Skeletal muscle satellite cell (primary cell): ENCODE measurements around the gene CST9L. TPM values are rescaled to one million over a fixed set of nuclear protein-coding genes. Genes with fewer than 3 reads are reported as not detected.

ENCODE experiments used
- H3K27me3 ChIP-seq: 2 replicates; pipeline ENCODE4 v1.7.0; 2013; ENCODE audit warnings: low read length; ENCODE audit not compliant: control insufficient read depth, insufficient read depth
- H3K36me3 ChIP-seq: 2 replicates; pipeline ENCODE4 v1.7.0; 2013; ENCODE audit warnings: mild to moderate bottlenecking, control low read depth, low read length; ENCODE audit not compliant: insufficient read depth
- H3K4me1 ChIP-seq: 2 replicates; pipeline ENCODE4 v1.7.0; 2013; ENCODE audit warnings: low read length; ENCODE audit not compliant: control insufficient read depth, insufficient read depth
- H3K4me2 ChIP-seq: 2 replicates; pipeline ENCODE4 v1.7.0; 2013; ENCODE audit warnings: mild to moderate bottlenecking, low read length
- H3K4me3 ChIP-seq: 2 replicates; pipeline ENCODE4 v1.7.0; 2013; ENCODE audit warnings: low read length
- H3K9ac ChIP-seq: 2 replicates; pipeline ENCODE4 v1.7.0; 2013; ENCODE audit warnings: mild to moderate bottlenecking, low read depth, low read length, moderate library complexity
- H3K9me3 ChIP-seq: replicated peaks from 2 replicates; pipeline ENCODE4 v1.7.0; 2013; ENCODE audit warnings: mild to moderate bottlenecking, control low read depth, low read length
- total RNA-seq: library from RNA; depleted of rRNA; stranded (reverse); fragments of >200 nt; gene quantifications from 2 replicates; pipeline ENCODE4 v1.2.3, GENCODE V29; 2012; rRNA removed

The CST9L gene
- total RNA-seq, result not detected in 2 replicates

- Histone ChIP-seq H3K9me3 (no peaks in the 10 kb centered on the region), H3K4me2 (no peak within 1 kb of the TSS), H3K9ac (no peak within 1 kb of the TSS), H3K4me1 (no peaks in the 10 kb centered on the region), H3K36me3 (no peaks in the 10 kb centered on the region), H3K4me3 (no peak within 1 kb of the TSS), H3K27me3 (no peaks in the 10 kb centered on the region)
These were observed at the start of gene CST9L for GRCh38 chr20:23568320-23568970. Gene CST9L, minus strand, starts transcription at chr20:23568484. Its CDS starts 34 bp downstream, at chr20:23568450.

GRCh38 chr20:23614163-23614562 is 45.9 kb upstream of the CST9L start:
- Histone ChIP-seq H3K9ac (no peak overlapping the region), H3K4me1 (no peaks in the 10 kb centered on the region), H3K27me3 (no peaks in the 10 kb centered on the region), H3K4me3 (no peak overlapping the region), H3K36me3 (no peaks in the 10 kb centered on the region), H3K9me3 (no peaks in the 10 kb centered on the region), H3K4me2 (no peak overlapping the region)

GRCh38 chr20:23613676-23614075 is 45.4 kb upstream of the CST9L start:
- Histone ChIP-seq H3K27me3 (no peaks in the 10 kb centered on the region), H3K4me3 (no peak overlapping the region), H3K9me3 (no peaks in the 10 kb centered on the region), H3K4me1 (no peaks in the 10 kb centered on the region), H3K9ac (no peak overlapping the region), H3K36me3 (no peaks in the 10 kb centered on the region), H3K4me2 (no peak overlapping the region)

- no peaks in the 10 kb centered on the region for H3K27me3 ChIP-seq
- no peaks in the 10 kb centered on the region for H3K4me1 ChIP-seq
- no peaks in the 10 kb centered on the region for H3K9me3 ChIP-seq
- H3K36me3 ChIP-seq, result no peaks in the 10 kb centered on the region
- no peak overlapping the region for H3K4me3 ChIP-seq
- H3K9ac ChIP-seq, result no peak overlapping the region
- no peak overlapping the region for H3K4me2 ChIP-seq
These were observed 44.1 kb upstream of the CST9L start for GRCh38 chr20:23612396-23612795.

GRCh38 chr20:23609486-23610109 is 41.3 kb upstream of the CST9L start:
- H3K36me3 ChIP-seq, result no peaks in the 10 kb centered on the region
- peaks cover 11% of the 10 kb centered on the region for H3K27me3 ChIP-seq
- H3K4me3 ChIP-seq, result no peak overlapping the region
- H3K4me2 ChIP-seq, result no peak overlapping the region
- no peak overlapping the region for H3K9ac ChIP-seq
- no peaks in the 10 kb centered on the region for H3K9me3 ChIP-seq
- no peaks in the 10 kb centered on the region for H3K4me1 ChIP-seq

- H3K4me1 ChIP-seq, result no peaks in the 10 kb centered on the region
- H3K27me3 ChIP-seq, result peaks cover 24% of the 10 kb centered on the region
- H3K9me3 ChIP-seq, result no peaks in the 10 kb centered on the region
- H3K4me3 ChIP-seq, result no peak overlapping the region
- no peaks in the 10 kb centered on the region for H3K36me3 ChIP-seq
- H3K9ac ChIP-seq, result no peak overlapping the region
- H3K4me2 ChIP-seq, result no peak overlapping the region
These were observed 40.1 kb upstream of the CST9L start for GRCh38 chr20:23608251-23608846.

- Histone ChIP-seq H3K4me1 (no peaks in the 10 kb centered on the region), H3K9ac (no peak overlapping the region), H3K4me2 (no peak overlapping the region), H3K36me3 (no peaks in the 10 kb centered on the region), H3K4me3 (no peak overlapping the region), H3K9me3 (no peaks in the 10 kb centered on the region), H3K27me3 (peaks cover 31% of the 10 kb centered on the region)
These were observed 39.4 kb upstream of the CST9L start for GRCh38 chr20:23607497-23608245.

GRCh38 chr20:23606652-23607049 is 38.4 kb upstream of the CST9L start:
- Histone ChIP-seq H3K36me3 (no peaks in the 10 kb centered on the region), H3K4me2 (no peak overlapping the region), H3K27me3 (peaks cover 38% of the 10 kb centered on the region), H3K4me1 (no peaks in the 10 kb centered on the region), H3K9me3 (no peaks in the 10 kb centered on the region), H3K9ac (no peak overlapping the region), H3K4me3 (no peak overlapping the region)

GRCh38 chr20:23605867-23606651 is 37.8 kb upstream of the CST9L start, which contains the start of gene CST9:
Gene CST9, minus strand, starts transcription at chr20:23605917. Its CDS starts 53 bp downstream, at chr20:23605864.
- no peak within 1 kb of the TSS for H3K4me2 ChIP-seq
- H3K27me3 ChIP-seq, result peaks cover 42% of the 10 kb centered on the region
- no peak within 1 kb of the TSS for H3K4me3 ChIP-seq
- H3K9ac ChIP-seq, result no peak within 1 kb of the TSS
- no peaks in the 10 kb centered on the region for H3K36me3 ChIP-seq
- no peaks in the 10 kb centered on the region for H3K9me3 ChIP-seq
- H3K4me1 ChIP-seq, result no peaks in the 10 kb centered on the region

GRCh38 chr20:23604306-23604705 is 36.0 kb upstream of the CST9L start:
- Histone ChIP-seq H3K9ac (no peak overlapping the region), H3K9me3 (no peaks in the 10 kb centered on the region), H3K4me3 (no peak overlapping the region), H3K36me3 (no peaks in the 10 kb centered on the region), H3K27me3 (peaks cover 48% of the 10 kb centered on the region), H3K4me2 (no peak overlapping the region), H3K4me1 (no peaks in the 10 kb centered on the region)

GRCh38 chr20:23603321-23603720 is 35.0 kb upstream of the CST9L start:
- H3K4me3 ChIP-seq, result no peak overlapping the region
- H3K27me3 ChIP-seq, result peaks cover 56% of the 10 kb centered on the region
- no peaks in the 10 kb centered on the region for H3K4me1 ChIP-seq
- no peaks in the 10 kb centered on the region for H3K9me3 ChIP-seq
- H3K36me3 ChIP-seq, result no peaks in the 10 kb centered on the region
- H3K9ac ChIP-seq, result no peak overlapping the region
- H3K4me2 ChIP-seq, result no peak overlapping the region
